GM23248 (cell line): Measurements from ENCODE around the gene ESPNL. TPM values are rescaled to one million over a fixed set of nuclear protein-coding genes. Genes with fewer than 3 reads are reported as not detected.

Source experiments
- DNase-seq: peaks from one replicate; pipeline ENCODE4 v3.0.0-alpha.2; 2015
- H2AFZ ChIP-seq: fragments of 200-600 bp; sonication (generic); 2 replicates; pipeline ENCODE4 v1.6.1; 2016; ENCODE audit warnings: antibody characterized with exemption
- H3F3A ChIP-seq: fragments of 200-600 bp; sonication (generic); 2 replicates; pipeline ENCODE4 v1.6.1; 2016; ENCODE audit warnings: mild to moderate bottlenecking, antibody characterized with exemption, mixed run types; ENCODE audit not compliant: insufficient read depth
- H3K27ac ChIP-seq: fragments of 200-600 bp; sonication (generic); 2 replicates; pipeline ENCODE4 v1.5.1; 2016; ENCODE audit warnings: mild to moderate bottlenecking
- H3K27me3 ChIP-seq: fragments of 200-600 bp; sonication (generic); replicated peaks from 2 replicates; pipeline ENCODE4 v1.6.1; 2016; ENCODE audit warnings: mild to moderate bottlenecking; ENCODE audit not compliant: insufficient read depth
- H3K36me3 ChIP-seq: fragments of 200-600 bp; sonication (generic); 2 replicates; pipeline ENCODE4 v1.6.1; 2016; ENCODE audit warnings: low read depth, mild to moderate bottlenecking
- H3K4me1 ChIP-seq: fragments of 200-600 bp; sonication (generic); 2 replicates; pipeline ENCODE4 v1.6.1; 2016; ENCODE audit warnings: mild to moderate bottlenecking; ENCODE audit not compliant: insufficient read depth
- H3K4me2 ChIP-seq: fragments of 200-600 bp; sonication (generic); one replicate; pipeline ENCODE4 v1.6.1; 2016; ENCODE audit warnings: mild to moderate bottlenecking; ENCODE audit not compliant: unreplicated experiment
- H3K4me3 ChIP-seq: fragments of 200-600 bp; sonication (generic); 2 replicates; pipeline ENCODE4 v1.5.1; 2016; ENCODE audit warnings: mild to moderate bottlenecking
- H3K79me2 ChIP-seq: fragments of 200-600 bp; sonication (generic); 2 replicates; pipeline ENCODE4 v1.6.1; 2016; ENCODE audit warnings: mild to moderate bottlenecking; ENCODE audit not compliant: insufficient read depth
- H3K9ac ChIP-seq: fragments of 200-600 bp; sonication (generic); 2 replicates; pipeline ENCODE4 v1.6.1; 2016; ENCODE audit warnings: mild to moderate bottlenecking
- H3K9me2 ChIP-seq: fragments of 200-600 bp; sonication (generic); 2 replicates; pipeline ENCODE4 v1.6.1; 2016; ENCODE audit warnings: mixed run types, mild to moderate bottlenecking, moderate library complexity; ENCODE audit not compliant: insufficient read depth
- H3K9me3 ChIP-seq: fragments of 200-600 bp; sonication (generic); one replicate; pipeline ENCODE4 v1.6.1; 2017; ENCODE audit warnings: low read depth
- H4K20me1 ChIP-seq: fragments of 200-600 bp; sonication (generic); 2 replicates; pipeline ENCODE4 v1.6.0; 2016; ENCODE audit not compliant: insufficient read depth
- EZH2 ChIP-seq: fragments of 200-600 bp; sonication (generic); IDR thresholded peaks from 2 replicates; pipeline ENCODE4 v1.6.1; 2018; ENCODE audit warnings: antibody characterized with exemption, mild to moderate bottlenecking; ENCODE audit not compliant: insufficient read depth, poor library complexity, severe bottlenecking
- EZH2phosphoT487 ChIP-seq: fragments of 200-600 bp; sonication (generic); IDR thresholded peaks from 2 replicates; pipeline ENCODE4 v1.6.1; 2018; ENCODE audit warnings: antibody characterized with exemption, moderate library complexity, mild to moderate bottlenecking, low read depth; ENCODE audit not compliant: insufficient read depth
- WGBS, 2 experiments: methylation state at CpG; one replicate each; pipeline ENCODE4 v1.1.6; 2015 to 2017; ENCODE audit warnings: low lambda C conversion rate in 2 of 2, low coverage in 1 of 2; ENCODE audit errors: missing lambda C conversion rate in 2 of 2; 5-methylcytosine and 5-hydroxymethylcytosine counted together
- in situ Hi-C: fragments of 300-500 bp; cut with MboI; formaldehyde crosslinking; loops from 2 replicates; pipeline ENCODE4 v1.15.0; 2020
- polyA plus RNA-seq: library from polyadenylated mRNA; unstranded; fragments of >200 nt; fragmentation: Nextera tagmentation; extraction: Ambion mirVana; gene quantifications from 2 replicates; pipeline ENCODE4 v1.2.1, GENCODE V29; 2016
- total RNA-seq: library from RNA; depleted of rRNA; stranded (reverse); fragments of >200 nt; shearing (Covaris generic); gene quantifications from 2 replicates; pipeline ENCODE4 v1.2.3, GENCODE V29; 2014

ESPNL gene
- total and polyA plus RNA-seq, 2 experiments from 2014 or later: 0.60 to 1.4 TPM

- no peaks in the 10 kb centered on the region for H4K20me1 ChIP-seq
- H3F3A ChIP-seq: peaks cover 41% of the 10 kb centered on the region
- WGBS, 2 experiments: 83 to 84% methylated on average over 8 of the region's 8 CpGs
- no peak overlapping the region for H2AFZ ChIP-seq
- H3K4me1 ChIP-seq: peaks cover 40% of the 10 kb centered on the region
- H3K4me2 ChIP-seq: peak overlapping the region; percentile 83
- in situ Hi-C loops: no loop called here
- no peak overlapping the region for H3K9ac ChIP-seq
- TF ChIP-seq EZH2 (no peak), EZH2phosphoT487 (no peak)
- no peak overlapping the region for H3K4me3 ChIP-seq
- peaks cover 4% of the 10 kb centered on the region; the same call in 1 of the 2 replicates for H3K36me3 ChIP-seq
- no peaks in the 10 kb centered on the region for H3K9me2 ChIP-seq
- no peaks in the 10 kb centered on the region for H3K9me3 ChIP-seq
- H3K27me3 ChIP-seq: no peaks in the 10 kb centered on the region
- peak overlapping the region; percentile 96; the same call in 1 of the 2 replicates for H3K27ac ChIP-seq
- peak; percentile 53 for DNase-seq
- peaks cover 10% of the 10 kb centered on the region; the same call in 1 of the 2 replicates for H3K79me2 ChIP-seq
These were observed 67.6 kb downstream of the ESPNL start for GRCh38 chr2:238167761-238168160.

DNA sequence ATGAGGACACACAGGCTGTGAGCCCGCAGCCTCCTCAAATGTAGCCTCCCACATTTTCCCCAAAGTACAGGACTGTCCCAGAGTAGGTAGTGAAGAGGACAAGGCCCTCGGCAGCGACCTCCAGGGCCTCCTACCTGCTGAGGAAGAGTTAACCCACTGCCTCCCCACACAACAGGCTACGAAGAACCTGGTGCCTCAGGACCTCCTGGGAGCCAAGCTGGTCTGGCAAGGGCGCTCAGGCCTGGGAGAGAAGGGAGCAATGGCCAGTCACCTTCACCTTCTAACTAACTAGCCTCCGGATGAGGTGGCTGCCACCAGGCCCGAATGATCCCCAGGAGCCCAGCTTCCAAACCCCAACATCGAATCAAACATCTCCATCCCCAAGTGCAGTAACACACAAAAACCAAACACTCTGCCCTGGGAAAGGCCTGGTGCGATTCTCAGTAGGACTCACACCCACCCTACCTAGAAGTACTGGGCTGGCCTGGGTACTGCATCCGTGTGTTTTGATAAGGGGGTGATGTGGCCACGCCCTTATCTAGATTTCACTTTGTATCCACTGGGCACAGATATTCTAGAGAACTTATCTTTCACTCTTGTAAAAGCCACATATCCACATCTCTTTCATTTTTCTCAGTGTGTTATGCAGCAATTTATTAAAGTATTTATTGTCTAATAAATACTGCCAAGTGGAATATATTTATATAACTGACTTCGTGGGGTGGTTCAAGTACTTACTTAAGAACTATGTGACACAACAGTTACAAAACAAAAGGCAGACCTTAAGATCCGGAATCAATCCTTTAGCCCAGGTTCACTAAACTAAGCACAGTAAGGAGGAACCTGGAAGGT is 68.3 kb downstream of the ESPNL start:
- Histone ChIP-seq H3F3A (peaks cover 47% of the 10 kb centered on the region), H3K9ac (peak overlapping the region; percentile 80), H3K27me3 (no peaks in the 10 kb centered on the region), H3K9me2 (no peaks in the 10 kb centered on the region), H3K27ac (peak overlapping the region; percentile 96), H3K4me2 (peak overlapping the region; percentile 83), H3K9me3 (no peaks in the 10 kb centered on the region), H2AFZ (no peak overlapping the region), H3K79me2 (peaks cover 10% of the 10 kb centered on the region; the same call in 1 of the 2 replicates), H3K4me3 (peak overlapping the region; percentile 62), H3K36me3 (peaks cover 4% of the 10 kb centered on the region; the same call in 1 of the 2 replicates), H4K20me1 (no peaks in the 10 kb centered on the region), H3K4me1 (peaks cover 40% of the 10 kb centered on the region)
- TF ChIP-seq EZH2: no peak
- no peak for TF ChIP-seq EZH2phosphoT487
- in situ Hi-C loops: no loop called here
- no peak for DNase-seq
- WGBS, 2 experiments: 93% methylated on average over 13 of the region's 13 CpGs

GRCh38 chr2:238169048-238169707 is 69.0 kb downstream of the ESPNL start:
- 27 to 29% methylated on average over 6 of the region's 6 CpGs for WGBS, 2 experiments

DNA sequence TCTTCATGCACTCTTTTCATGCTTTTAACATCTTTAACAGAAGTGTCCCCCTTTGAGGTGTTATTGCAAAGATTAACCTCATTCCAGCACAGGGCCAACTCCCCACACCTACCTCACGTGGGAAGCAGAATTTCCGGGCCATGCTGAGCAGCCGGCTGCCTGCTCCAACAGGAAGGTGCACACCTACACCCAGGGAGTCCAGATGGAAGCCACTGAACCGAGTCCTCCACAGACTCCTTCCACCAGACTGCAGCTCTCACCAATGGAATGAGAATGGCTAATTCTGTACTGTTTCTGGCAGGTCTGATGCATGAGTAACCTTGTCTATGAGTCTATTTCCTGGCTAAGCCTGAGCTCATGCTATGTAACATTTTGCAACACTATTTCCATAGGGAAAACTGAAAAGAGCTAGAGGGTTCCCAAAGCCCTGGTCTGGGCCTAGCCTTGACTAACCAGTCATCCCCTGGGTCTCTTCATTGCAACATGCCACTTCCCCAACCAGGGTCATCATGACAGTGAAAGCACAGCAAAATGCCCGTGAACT is 69.6 kb downstream of the ESPNL start:
- Histone ChIP-seq H3K79me2 (peaks cover 10% of the 10 kb centered on the region; the same call in 1 of the 2 replicates), H3K9me3 (no peaks in the 10 kb centered on the region)

More at GRCh38 chr2:238169048-238169707, 69.0 kb downstream of the ESPNL start:
- peak overlapping the region; percentile 83 for H3K4me2 ChIP-seq
- peak overlapping the region; percentile 62 for H3K4me3 ChIP-seq
- H3K27ac ChIP-seq: peak overlapping the region; percentile 96
- H3K27me3 ChIP-seq: no peaks in the 10 kb centered on the region
- H2AFZ ChIP-seq: no peak overlapping the region
- peaks cover 55% of the 10 kb centered on the region for H3F3A ChIP-seq
- peaks cover 40% of the 10 kb centered on the region for H3K4me1 ChIP-seq
- H4K20me1 ChIP-seq: no peaks in the 10 kb centered on the region
- H3K9ac ChIP-seq: peak overlapping the region; percentile 80
- no peaks in the 10 kb centered on the region for H3K9me3 ChIP-seq
- peak; percentile 93 for DNase-seq
- peaks cover 10% of the 10 kb centered on the region; the same call in 1 of the 2 replicates for H3K79me2 ChIP-seq
- TF ChIP-seq EZH2phosphoT487: no peak
- no peak for TF ChIP-seq EZH2
- no peaks in the 10 kb centered on the region for H3K9me2 ChIP-seq
- in situ Hi-C loops: no loop called here
- H3K36me3 ChIP-seq: peaks cover 9% of the 10 kb centered on the region

More for the DNA sequence above, 69.6 kb downstream of the ESPNL start:
- H3K9ac ChIP-seq: peak overlapping the region; percentile 80
- peak overlapping the region; percentile 62 for H3K4me3 ChIP-seq
- H3K27me3 ChIP-seq: no peaks in the 10 kb centered on the region
- in situ Hi-C loops: no loop called here
- H4K20me1 ChIP-seq: no peaks in the 10 kb centered on the region
- WGBS, 2 experiments: 0 to 3% methylated on average over 5 of the region's 5 CpGs
- H2AFZ ChIP-seq: no peak overlapping the region
- TF ChIP-seq EZH2phosphoT487 (no peak), EZH2 (no peak)
- H3K4me2 ChIP-seq: peak overlapping the region; percentile 83
- H3K9me2 ChIP-seq: no peaks in the 10 kb centered on the region
- H3K27ac ChIP-seq: peak overlapping the region; percentile 96
- peaks cover 61% of the 10 kb centered on the region for H3F3A ChIP-seq
- DNase-seq: peak; percentile 98
- H3K4me1 ChIP-seq: peaks cover 40% of the 10 kb centered on the region
- H3K36me3 ChIP-seq: peaks cover 9% of the 10 kb centered on the region
